DMS 273 (cell line): ENCODE results near the gene HSPBP1.

Source experiments
- DNase-seq: peaks from one replicate; lab custom pipeline; 2025; ENCODE audit not compliant: unreplicated experiment; lab: John Stamatoyannopoulos, UW

Gene HSPBP1

DNA sequence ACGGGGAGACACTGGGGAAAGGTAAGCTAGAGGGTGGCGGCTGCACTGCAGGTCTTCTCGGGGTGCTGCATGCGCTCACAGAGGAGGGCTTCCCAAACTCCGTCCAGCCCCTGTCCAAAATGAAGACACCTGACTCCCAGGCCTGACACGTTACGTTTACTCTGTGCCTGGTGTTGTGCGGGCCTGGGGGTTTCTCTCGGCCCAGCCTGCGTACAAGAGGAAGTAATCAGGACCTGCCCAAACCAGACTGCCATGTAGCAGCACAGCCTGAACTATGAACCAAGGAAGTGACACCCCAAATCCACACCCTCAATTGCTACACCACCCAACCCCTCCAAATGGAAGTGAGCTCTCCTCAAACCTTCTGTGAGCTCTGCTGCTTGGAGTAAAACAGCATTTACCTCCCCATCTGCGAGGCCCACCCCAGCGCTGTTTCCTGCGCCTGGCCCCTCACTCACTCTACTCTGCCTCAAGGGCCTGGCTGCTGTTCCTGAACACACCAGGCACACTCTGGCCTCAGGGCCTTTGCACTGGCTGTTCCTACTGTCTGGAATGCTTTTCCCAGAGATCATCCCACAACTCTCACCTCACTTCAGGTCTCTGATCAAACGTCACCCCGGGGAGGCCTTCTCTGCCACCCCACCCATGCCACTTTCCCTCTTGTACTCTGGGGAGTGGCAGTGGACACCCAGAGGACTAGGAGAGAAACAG lies 3.0 kb downstream of the HSPBP1 start:
- no peak for DNase-seq

DNA sequence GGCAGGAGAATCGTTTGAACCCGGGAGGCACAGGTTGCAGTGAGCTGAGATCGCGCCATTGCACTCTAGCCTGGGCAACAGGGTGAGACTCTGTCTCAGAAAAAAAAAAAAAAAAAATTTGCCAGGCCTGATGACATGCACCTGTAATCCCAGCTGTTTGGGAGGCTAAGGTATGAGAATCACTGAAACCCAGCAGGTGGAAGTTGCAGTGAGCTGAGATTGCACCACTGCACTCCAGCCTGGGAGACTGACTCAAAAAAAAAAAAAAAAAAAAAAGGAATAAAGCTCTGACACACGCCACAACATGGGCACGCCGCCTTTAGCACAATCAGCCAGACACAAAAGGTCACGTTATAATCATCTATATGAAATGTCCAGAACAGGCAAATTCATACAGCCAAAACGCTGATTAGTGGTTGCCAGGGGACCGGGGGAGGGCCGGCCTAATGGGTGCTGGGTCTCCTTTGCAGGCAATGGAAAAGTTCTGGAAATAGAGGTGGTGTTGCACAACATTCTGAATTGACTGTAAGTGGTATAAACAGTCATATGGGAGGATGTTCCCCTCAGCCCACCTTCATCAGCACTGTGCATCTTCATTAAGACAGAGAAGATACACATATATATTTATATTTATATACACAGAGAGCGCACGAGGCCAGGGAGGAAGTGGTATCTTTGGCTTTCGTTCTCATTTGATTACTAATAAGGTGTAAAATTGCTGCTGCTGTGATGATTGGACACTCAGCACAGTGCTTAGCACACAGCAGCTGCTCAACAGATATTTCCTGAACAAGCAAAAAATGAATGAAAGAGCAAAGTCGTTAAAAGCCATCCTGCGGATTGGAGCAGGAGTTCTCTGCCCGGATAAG lies 3.8 kb downstream of the HSPBP1 start:
- DNase-seq = no peak

DNA sequence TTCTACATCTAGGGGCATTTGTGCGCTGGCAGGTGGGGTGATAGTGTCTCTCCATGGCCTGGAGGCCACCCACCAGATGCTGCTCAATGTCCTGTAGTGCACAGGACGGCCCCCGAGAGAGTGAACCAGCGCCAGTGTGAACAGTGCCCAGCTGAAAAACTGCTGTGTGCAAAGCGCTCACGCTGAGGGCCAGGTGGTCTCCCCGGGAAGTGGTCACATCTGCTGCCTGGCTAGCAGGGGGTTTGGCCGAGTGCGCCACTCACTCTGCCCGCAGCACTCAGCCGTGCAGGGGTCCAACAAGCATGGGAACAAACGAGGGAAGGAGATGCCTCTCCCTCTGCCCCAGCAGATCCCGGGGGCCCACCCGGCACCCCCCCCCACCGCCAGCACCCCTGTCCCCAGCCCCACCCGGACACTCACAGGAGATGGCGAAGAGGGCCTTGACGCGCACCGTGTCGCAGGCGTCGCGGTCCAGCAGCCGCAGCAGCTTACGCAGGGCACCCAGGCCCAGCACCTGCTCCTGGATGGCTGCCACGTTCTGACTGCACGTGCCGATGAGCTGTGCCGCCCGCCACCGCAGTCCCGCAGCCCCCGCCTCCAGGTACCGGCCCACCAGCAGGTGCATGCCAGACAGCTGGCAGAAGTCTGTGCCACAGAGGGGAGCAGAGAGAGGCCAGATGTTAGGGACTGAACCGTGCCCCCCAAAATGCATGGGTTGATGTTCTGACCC lies 5.8 kb downstream of the HSPBP1 start:
- DNase-seq = no peak

DNA sequence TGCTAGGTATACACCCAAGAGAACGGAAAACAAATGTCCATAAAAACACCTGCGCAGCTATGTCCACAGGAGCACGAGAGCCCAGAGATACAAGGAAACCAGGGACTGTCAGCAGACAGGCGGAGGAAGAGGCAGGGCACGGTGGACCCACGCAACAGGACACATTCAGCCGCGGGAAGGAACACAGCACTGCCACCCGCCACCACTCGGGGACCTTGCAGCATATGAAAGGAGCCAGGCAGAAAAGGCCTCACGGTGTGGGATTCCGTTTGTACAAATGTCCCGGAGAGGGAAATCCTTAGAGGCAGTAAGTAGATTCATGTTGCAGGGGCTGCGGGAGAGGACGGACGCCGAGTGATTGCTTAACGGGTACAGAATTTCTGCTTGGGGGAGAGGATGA lies 7.8 kb downstream of the HSPBP1 start:
- no peak for DNase-seq

DNA sequence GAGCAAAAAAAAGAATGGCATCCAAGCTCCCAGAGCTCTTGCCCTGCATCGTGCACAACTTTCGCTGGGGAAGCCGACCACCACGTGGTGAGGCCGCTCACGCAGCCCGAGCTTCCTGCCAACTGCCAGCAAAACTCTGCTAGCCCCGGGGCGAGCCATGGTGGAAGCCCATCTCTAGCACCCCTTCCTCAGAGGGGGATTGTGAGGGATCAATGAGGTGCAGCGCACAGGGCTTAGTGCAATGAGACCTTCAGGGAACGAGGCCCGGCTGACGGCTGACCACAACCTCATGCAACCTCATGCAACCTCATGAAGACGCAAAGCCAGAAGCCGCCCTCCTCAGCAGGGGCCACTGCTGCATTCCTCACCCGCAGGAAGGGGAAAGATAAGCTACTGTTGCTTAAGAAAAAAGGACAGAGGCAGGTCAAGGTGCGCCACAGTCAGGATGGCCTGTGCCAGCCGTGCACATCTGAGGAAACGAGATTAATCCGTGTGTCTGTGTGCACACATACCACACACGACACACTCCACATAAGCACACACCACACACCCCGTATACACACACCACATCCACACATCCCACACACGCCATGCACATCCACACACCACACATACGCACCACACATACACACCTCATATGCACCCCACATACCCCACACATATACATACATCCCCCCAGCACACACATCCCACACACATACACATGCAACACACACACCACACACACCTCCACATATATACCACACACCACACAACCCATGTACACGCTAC lies 9.6 kb downstream of the HSPBP1 start:
- no peak for DNase-seq

DNA sequence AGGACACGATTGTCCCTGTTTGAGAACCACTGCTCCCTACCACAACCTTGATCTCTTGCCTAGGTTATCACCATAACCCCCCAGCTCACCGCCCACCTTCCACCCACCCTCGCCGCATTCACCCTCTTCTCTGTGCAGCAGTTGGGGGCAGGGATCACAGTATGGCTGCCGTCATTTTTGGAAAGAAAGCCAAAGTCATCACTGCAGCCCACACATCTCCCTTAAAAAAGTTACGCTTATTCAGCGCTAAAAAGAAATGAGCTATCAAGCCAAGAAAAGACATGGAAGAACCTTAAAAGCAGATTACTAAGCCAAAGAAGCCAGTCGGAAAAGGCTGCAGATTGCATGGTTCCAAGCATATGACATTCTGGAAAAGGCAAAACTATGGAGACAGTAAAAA lies 10.6 kb downstream of the HSPBP1 start:
- DNase-seq = no peak

DNA sequence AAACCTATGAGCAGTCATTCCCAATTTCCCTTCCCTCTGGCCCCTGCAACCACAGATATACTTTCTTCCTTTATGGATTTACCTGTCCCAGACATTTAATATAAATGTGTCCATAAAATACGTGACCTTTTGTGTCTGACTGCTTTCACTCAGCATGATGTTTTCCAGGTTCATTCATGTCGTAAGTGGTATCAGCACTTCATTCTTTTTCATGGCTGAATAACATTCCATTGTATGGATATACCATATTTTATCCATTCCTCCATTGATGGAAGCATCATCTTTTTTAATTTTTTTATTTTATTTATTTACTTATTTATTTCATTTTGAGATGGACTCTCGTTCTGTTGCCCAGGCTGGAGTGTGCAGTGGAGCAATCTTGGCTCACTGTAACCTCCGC lies 13.1 kb downstream of the HSPBP1 start:
- no peak for DNase-seq

DNA sequence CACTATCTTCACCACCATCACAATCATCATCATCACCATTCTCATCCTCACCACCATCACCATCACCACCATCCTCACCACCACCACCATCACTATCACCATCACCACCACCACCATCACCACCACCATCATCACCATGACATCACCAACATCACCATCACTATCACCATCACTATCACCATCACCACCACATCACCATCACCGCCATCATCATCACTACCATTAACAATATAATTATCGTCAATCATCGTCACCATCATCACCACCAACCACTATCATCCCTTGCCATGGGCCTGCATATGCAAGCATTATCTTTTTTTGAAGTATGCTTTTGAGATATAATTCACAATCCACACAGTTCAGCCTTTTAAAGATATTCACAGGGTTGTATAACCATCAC lies 13.5 kb downstream of the HSPBP1 start:
- DNase-seq = no peak

DNA sequence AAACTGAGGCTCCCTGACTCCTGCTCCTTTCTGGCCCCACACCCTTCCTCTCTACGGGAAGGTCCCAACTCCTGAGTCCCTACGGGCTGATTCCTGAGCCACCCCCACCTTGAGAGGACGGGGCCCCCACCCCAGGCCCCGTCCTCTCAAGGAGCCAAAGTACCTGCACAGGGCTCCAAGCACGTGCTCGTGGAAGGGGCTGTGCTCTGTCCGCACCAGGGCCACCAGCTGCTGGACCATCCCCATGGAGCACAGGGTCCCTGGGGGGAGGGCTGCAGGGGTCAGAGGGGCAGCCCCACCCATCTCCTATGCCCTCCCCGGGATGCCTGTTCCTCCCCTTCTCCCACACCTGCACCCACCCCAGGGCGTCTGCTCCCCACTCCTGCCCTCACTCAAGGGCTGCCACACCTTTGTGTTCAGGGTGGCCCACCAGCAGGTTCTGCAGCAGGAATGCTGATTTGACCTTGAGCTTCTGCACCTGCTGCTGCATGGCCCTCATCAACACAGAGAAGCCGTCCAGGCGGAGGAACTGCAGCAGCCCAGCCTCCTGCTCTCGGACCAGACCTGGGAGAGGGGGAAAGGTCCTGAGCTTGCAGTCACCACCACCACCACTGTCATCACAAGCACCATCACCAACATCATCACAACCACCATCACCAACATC lies 14.1 kb downstream of the HSPBP1 start:
- no peak for DNase-seq

DNA sequence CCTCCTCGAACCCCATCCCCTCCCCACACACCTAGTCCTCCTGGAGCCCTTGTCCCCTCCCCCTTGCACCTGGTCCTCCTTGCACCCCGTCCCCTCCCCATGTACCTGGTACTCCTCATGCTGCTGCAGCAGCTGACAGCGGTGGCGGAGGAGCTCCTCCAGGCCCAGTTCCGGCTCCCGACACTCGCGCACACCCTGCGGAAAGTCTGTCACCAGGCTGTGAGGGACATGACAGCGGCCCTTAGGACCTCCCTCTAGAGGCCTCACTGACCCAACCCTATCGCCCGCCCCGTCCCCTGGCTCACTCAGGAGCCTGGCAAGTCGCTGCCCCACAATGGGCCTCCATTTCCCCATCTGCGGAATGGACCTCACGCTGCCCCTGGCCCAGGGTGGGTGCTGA lies 14.7 kb downstream of the HSPBP1 start:
- DNase-seq = no peak

DNA sequence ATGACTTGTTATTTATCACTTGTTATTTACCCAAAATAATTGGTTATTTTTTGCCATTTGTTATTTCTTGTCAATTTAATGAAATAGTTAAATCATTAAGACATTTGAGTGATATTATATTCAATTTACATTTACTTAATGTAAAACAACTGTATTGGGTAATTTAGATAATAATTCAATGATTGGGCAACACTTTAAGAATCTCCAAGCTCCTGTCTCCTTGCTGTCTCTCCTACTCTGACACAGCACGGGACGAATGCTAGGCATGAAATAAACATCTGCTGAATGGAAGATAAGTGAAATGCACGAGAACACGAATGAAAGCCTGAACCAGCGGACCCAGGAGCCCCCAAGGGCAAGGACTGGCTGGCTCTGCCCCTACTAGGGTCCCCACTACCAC lies 15.4 kb downstream of the HSPBP1 start:
- DNase-seq = no peak

DNA sequence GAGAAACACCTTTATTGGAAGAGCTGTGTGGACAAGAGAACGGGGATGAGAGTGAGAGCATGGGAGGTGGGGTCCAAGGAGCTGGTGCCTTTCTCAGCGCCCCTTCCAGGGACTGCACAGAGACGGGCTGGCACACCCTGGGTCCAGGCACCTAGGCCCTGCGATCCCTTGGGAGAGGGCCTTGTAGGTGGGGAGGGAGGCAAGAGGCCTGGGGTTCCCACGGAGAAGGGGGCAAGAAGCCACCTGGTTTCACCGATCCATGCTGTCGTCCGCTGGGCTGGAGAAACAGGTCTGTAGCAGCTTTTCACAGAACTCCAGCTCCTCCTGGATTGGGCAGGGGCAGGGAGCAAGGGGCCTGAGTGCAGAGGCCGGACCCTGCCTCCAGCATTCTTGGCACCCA lies 17.6 kb downstream of the HSPBP1 start:
- DNase-seq = no peak

DNA sequence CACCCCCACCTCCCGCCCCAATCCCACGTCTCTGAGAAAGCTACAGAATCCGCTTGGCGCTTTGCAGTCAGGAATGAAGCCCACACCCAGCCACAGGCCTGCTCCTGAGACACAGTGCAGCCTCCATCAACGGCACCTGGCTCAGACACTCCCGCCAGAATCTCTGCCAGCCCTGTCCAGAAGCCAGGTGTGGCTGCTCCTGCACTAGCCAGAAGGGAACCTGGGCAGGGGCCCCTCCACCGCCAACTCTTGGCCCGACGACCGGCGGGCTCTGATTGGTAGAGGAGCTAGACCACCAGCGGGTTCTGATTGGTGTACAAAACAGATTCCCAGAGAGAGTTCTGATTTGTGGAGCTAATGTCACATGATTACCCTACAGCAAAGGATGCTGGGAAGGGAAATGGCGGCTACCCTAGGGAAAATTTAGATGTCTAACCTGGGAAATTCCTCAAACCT lies 18.2 kb downstream of the HSPBP1 start:
- no peak for DNase-seq

DNA sequence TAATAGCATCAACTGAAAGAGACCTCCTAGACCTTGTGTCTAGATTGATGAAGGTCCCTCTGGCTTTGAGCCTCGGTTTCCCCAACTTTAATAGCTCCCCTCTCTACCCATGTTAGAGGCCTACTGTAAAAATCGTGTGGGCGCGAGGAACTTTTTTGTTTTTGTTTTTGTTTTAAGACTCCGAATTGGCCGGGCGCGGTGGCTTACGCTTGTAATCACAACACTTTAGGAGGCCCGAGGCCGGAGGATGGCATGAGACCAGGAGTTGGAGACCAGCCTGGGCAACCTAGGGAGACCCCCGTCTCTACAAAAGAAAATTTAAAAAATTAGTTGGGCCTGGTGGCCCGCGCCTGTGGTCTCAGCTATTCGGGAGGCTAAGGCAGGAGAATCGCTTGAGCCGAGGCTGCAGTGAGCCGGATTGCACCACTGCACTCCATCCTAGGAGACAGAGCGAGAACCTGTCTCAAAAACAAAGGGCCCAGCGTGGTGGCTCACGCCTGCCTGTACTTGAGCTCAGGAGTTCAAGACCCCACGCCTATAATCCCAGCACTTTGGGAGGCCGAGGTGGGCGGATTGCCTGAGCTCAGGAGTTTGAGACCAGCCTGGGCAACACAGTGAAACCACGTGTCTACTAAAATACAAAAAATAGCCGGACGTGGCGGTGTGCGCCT lies 20.2 kb downstream of the HSPBP1 start:
- DNase-seq = no peak

DNA sequence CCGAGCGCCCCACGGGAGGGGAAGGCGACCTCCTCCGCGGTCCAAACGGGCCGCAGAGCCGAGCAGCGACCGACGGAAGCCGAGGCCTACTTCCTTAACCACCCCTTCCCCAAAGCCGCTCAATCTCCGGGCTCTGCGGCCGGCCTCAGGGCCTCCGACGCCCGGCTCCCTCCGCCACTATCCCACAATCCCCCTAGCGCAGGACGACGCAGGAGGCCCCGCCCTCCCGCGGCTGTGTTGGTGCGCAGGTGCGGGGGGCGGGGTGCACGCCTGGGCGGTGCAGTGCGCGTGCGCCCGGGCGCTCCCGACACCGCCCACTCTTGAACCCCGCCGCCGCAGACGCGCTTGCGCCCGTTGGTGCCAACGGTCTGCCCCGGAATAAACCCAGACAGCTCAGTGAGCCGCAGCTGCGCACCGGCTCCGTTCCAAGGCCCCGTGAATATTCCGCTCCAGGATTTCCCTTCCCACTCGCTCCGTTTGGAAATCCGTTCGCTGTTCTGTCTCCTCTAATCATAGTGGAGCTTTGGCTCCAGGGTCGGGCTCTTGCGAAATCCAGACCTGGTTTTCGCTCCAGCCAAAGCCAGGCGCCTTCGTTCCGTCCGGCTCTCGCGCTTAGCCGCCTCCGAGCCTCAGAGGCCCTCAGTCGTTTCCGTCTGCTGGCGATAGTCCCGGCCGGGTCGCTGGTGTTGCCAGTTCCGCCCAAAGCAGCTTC lies 20.9 kb downstream of the HSPBP1 start, which contains the start of gene PPP6R1:
TSS of gene PPP6R1 (minus strand) at position 190 of the 712 bp plus-strand sequence. CDS start 11,914 bp downstream, outside the sequence.
- peak; percentile 100 for DNase-seq

DNA sequence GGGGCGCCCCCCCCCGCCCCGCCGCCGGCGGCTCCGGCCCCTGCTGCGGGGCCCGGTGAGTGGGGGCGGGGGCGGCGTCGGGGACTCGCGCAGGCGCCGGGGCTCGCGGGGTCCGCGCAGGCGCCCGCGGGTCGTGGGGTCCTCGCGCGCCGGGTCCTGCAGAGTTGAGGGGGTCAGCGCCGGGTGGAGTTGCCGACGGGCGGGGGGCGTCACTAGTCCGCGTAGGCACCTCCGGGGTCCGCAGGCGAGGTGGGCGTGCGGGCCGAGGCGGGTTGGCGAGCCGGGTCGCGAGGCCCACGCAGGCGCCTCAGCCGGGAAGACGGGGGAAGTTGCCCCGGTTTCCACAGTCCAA lies 21.5 kb downstream of the HSPBP1 start:
- peak; percentile 61 for DNase-seq

DNA sequence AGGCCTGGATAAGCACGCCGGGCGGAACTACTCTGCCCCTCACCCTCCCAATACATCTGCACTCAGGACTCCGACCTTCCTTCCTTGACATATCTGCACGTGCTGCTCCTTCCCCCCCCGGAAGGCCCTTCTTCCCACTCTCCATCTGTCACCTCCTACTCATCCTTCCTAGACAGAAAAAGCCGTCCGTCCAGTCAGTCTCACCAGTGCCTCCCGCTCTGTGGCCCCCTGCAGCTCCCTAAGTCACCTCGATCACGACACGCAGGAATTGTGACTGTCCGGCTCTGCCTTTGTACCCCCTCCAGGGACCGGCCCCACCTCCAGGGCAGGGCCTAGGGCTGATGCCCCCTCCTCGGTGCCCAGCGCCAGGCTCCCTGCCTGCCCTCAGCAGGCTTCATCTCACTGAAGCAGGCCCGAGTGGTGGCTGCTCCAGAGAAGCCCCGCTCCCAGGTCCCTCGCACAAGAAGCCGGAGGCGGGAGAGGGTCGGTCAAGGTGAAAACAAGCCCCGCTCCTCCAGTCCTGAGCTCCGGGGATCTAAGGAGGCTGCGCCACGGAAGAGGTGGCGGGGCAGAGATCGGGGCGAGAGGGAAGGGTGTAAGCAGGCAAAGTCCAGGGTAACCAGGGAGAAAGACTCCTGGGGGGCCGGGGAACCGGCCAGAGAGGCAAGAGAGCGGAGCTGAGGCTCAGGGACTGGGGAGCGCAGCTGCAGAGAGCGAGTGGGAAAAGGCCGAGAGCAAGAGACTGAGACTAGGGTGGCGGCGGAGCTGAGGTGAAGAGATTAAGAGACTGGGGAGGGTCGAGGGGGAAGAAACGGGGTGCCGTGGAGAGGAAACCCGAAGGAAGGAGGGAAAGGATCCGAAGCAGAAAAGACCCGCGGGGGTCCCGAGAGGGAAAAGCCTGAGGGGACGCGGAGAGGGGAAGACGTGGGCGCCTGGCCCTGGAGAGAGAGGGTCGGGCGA lies 22.2 kb downstream of the HSPBP1 start:
- peak; percentile 66 for DNase-seq
